ENCODE measurements around the gene PDCD6IP.
"Not testable (repeated sequence)": the region's sequence is repeated elsewhere in the genome, so short reads cannot be mapped to it uniquely, and the experiment has no call there.

- TF ChIP-seq, protein P1, sequence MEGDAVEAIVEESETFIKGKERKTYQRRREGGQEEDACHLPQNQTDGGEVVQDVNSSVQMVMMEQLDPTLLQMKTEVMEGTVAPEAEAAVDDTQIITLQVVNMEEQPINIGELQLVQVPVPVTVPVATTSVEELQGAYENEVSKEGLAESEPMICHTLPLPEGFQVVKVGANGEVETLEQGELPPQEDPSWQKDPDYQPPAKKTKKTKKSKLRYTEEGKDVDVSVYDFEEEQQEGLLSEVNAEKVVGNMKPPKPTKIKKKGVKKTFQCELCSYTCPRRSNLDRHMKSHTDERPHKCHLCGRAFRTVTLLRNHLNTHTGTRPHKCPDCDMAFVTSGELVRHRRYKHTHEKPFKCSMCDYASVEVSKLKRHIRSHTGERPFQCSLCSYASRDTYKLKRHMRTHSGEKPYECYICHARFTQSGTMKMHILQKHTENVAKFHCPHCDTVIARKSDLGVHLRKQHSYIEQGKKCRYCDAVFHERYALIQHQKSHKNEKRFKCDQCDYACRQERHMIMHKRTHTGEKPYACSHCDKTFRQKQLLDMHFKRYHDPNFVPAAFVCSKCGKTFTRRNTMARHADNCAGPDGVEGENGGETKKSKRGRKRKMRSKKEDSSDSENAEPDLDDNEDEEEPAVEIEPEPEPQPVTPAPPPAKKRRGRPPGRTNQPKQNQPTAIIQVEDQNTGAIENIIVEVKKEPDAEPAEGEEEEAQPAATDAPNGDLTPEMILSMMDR (IDR thresholded peaks at IDR 0.05) = not testable (repeated sequence)
- TF ChIP-seq ZFX (IDR thresholded peaks at IDR 0.05; ENCODE audit: borderline replicate concordance) = not testable (repeated sequence)
Measured at GRCh38 chr3:33754391-33754790, 44.0 kb upstream of the PDCD6IP start.
